ENCODE data around the gene VWA2.

The VWA2 gene

GRCh38 chr10:114245121-114245791 lies 6.2 kb downstream of the VWA2 start:
- DNase-seq (ENCODE audit: low read depth, low spot score), result no peak

DNA sequence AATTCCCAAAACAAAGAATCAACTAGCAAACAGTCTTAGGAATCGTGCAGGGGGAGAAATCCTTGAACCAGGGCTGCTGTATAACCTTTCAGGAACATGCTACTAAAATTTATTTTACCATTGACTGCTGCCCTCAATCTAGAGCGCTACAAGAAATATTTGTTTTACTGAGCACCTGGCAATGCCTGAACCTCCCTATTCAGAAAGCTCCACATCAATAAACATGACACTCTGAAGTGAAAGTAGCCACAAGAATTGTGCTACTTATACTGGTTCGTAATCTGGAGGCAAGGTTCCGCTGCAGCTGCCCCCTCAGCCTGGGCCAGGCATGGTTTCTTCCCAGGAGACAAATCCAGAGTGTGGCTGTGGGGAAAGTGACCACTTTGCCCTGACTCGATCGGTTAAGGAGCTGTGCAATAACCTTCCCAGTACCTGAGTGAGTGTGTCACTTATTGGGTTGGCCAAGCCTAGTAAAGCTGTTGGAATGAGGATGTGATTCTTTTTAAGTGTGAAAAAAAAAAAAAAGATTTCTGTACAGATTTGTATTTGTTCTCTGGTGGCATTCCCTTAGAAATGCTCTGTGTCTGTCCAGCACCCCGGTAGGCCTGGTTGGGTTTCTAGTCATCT lies 7.7 kb downstream of the VWA2 start:
- DNase-seq (ENCODE audit: low read depth, low spot score), result no peak

- DNase-seq (ENCODE audit: low read depth, low spot score), result no peak
Measured at GRCh38 chr10:114250236-114250635, 11.2 kb downstream of the VWA2 start.

DNA sequence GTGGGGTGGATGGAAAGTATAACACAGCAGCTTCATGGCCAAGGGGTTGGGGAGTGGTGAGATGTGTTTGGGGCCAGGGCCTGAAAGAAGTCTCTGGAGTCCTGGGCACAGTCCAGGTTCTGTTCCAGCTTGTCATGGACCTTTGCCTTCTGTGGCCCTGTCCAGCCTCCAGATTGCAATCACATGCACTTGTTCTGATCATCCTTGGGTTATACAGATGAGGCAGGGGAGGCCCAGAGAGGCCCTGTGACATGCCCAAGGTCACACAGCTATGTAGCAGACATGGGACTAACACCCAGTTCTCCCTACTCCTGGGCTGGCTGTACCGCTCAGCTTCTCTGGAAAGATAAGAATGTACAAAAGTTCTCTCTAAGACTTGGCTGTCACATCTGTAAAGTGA lies 11.7 kb downstream of the VWA2 start:
- no peak for DNase-seq (ENCODE audit: low read depth, low spot score)

GRCh38 chr10:114252092-114252491 lies 13.0 kb downstream of the VWA2 start:
- no peak for DNase-seq (ENCODE audit: low read depth, low spot score)

DNA sequence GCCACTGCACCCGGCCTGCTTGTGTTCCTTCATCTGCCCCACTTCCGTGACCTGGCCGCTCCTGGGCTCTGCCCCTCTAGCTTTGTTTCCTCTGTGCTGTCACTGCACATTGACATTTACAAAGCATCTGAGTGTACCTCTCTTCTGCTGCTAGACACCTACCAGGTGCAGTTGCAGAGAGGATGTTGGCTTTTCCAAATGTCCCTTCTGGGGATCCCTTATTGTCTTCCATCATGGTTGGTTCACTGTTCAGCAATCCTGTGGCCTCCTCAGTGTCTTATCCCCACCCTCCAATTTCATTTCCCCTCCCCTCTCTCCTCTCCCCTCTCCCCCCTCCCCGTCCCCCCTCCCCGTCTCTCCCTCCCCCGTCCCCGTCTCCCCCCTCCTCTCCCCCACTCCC lies 13.8 kb downstream of the VWA2 start:
- DNase-seq (ENCODE audit: low read depth, low spot score), result no peak

- no peak for DNase-seq (ENCODE audit: low read depth, low spot score)
Measured at GRCh38 chr10:114255227-114255626, 16.2 kb downstream of the VWA2 start.

GRCh38 chr10:114256008-114256765 lies 17.1 kb downstream of the VWA2 start:
- no peak for DNase-seq (ENCODE audit: low read depth, low spot score)

DNA sequence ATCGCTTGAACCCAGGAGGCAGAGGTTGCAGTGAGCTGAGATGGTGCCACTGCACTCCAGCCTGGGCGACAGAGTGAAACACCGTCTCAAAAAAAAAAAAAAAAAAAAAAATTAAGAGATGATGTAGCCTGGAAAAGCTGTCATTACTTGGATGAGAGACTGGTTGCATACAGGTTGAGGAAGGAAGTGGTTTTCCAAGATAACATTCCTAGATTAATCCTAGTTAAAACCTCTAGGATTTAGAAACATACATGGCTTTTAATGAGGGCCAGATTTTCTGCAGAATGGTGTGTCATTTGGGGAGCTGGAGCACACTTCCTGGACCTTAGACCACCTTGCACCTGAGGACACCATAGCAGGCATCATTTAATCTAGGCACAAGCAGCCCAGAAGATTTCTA lies 17.8 kb downstream of the VWA2 start:
- no peak for DNase-seq (ENCODE audit: low read depth, low spot score)

DNA sequence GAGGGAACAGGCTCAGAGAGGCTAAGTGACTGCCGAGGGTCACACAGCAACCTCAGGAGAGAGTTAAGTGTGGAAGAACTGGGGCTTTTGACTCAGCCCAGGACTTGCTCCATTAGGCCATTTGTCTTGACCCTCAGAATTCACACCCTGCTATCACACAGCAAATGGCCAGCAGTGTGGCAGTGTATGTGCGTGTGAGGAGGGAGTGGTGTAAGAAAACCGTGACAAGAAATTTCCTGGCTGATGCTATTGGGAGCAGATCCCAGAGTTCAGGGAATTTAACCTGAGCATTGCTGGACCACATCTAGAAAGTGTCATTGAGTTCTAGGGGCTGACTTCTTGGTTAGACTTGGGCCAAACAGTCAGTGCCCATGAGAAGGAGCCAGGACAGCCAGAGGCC lies 18.4 kb downstream of the VWA2 start:
- no peak for DNase-seq (ENCODE audit: low read depth, low spot score)

DNA sequence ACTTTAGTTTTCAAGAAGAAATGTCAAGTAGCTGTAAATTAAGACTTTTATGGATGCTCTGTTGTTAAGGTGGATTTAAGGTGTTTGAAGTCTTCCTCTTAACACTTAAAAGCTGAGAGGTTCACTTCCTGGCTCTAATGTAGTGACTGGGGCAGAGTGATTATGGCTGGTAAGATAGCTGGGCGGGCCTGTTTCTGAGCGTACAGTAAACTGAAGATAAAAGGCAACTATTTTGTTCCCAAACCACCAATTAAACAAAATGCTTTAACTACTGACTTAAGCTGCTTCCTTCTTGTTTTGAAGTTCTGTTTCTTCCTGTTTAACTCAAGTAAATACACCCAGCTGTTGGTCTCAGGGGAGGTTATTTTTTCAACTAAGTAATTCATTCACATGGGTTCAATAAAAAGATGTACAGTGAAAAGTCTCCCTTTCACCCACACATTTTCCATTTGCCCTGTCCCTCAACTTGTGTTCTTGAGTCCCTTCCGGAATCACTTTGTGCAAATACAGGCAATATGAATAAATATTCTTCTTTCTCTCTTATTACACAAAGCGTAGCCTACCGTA lies 19.3 kb downstream of the VWA2 start:
- DNase-seq (ENCODE audit: low read depth, low spot score), result no peak

DNA sequence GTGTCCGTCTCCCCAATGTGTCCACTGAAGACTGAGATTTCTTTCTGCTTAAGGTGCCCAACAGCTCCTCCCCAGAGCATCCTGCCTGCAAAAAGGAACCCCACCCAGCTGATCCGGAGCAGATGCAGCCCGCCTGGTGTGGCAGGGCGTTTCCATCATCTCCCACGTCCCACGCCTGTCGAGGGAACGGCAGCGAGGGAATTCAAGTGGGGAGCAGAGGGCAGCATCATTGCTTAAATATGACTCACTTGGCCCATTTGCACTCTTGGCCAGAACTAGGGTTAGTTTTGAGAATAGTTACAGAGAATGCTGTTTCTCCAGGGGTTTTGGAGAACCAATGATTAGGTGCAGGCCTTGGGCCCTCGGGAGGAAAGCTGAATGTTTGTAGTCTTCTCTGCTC lies 20.8 kb downstream of the VWA2 start:
- DNase-seq (ENCODE audit: low read depth, low spot score), result no peak

DNA sequence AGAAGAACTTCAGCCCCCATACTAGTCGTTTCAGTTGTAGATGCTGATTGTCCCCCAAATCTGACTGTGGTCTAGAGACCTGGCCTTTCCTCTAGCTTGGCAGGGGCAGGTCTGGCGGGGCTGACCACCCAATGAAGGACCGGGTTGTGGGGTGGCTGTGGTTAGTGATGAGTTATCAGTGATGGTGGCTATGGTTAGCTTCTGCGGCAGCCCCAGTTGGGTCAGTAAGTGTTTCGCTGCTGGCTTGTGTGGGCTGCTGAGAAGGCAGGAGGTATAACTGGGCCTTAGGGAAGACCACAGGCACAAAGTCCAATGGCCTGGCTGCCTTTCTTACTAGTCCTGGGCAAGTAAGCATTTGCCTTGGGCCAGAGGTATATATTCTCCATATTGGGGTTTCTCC lies 21.3 kb downstream of the VWA2 start:
- DNase-seq (ENCODE audit: low read depth, low spot score), result no peak

GRCh38 chr10:114261076-114261475 lies 22.0 kb downstream of the VWA2 start:
- DNase-seq (ENCODE audit: low read depth, low spot score), result no peak

DNA sequence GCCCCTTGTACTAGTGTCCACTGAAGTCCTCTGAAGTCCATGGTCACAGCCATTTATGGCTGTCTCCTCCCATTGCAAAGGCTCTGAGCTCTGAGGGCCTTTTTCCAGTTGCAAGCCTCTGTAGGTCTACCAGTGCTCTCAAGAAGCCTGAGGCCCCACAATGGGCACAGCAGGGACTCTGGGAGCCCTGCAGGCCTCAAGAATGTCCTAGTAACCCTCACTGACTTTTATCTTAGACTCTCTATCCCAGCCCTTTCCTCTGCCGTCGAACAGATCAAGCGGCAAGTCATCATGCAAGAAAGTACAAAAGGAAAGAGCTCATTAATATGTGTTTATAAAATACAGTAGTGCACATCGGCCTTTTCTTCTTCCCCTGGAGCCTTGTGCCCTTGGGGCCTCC lies 23.4 kb downstream of the VWA2 start:
- no peak for DNase-seq (ENCODE audit: low read depth, low spot score)

- no peak for DNase-seq (ENCODE audit: low read depth, low spot score)
Measured at GRCh38 chr10:114265392-114266053, 26.5 kb downstream of the VWA2 start.

GRCh38 chr10:114266521-114266920 lies 27.5 kb downstream of the VWA2 start:
- DNase-seq (ENCODE audit: low read depth, low spot score), result no peak

DNA sequence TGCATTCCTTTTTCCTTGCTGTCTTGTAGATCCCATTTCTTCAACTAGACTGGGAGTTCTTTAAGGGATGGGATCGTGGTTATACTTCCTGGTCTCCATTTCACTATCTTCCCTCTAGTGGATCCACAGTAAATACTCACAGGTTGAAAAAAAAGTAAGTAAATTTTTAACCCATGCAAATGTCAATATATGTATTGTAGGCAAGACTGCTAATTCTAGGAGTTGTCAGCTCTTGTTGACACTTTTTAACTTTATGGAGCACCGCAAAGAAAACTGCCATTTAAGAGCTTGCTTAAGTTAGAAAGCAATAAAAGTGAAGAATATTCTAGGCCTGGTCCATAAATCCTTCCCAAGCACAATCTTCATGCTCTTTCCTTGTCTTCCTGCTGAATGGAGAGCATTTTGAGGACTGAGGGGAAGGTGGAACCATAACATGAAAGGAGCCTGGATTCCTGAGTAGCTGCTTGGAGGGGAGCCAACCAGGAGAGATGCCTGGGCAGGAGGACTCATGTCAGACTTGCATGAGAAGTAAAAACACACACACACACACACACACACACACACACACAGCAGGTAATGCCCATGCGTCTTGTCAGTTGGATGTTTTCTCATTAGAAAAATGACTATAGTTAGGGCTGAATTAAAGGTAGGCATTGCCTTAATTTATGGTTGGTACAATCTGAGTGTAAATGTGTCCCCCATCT lies 32.2 kb downstream of the VWA2 start:
- no peak for DNase-seq (ENCODE audit: low read depth, low spot score)

DNA sequence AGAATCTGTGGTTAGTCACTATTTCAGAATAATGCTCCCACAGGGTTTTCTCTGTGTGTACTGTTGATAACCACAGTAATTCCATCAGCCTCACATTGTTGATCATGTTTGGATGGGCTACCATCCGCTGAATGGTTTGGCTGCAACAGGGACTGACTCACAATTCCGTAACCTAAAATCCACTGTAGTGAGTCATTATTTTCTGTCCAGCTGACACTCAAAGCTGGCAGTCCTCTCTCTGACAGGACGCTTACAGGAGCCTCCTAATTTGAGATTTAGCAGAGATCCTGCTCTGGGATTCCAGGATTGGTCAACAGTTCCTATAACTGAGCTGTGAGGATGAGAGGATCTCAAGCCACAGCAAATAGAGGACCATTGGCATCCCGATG lies 32.7 kb downstream of the VWA2 start:
- no peak for DNase-seq (ENCODE audit: low read depth, low spot score)

GRCh38 chr10:114272696-114273095 lies 33.6 kb downstream of the VWA2 start:
- no peak for DNase-seq (ENCODE audit: low read depth, low spot score)

GRCh38 chr10:114273910-114274309 lies 34.9 kb downstream of the VWA2 start:
- no peak for DNase-seq (ENCODE audit: low read depth, low spot score)

Measured in activated CD4-positive, CD25-positive, alpha-beta regulatory T cell treated with anti-CD3 and anti-CD28 coated beads, Interleukin-2, amount 50 U/mL, for 16 hours (primary cell).